Urothelium cell line (cell line): ENCODE measurements around the gene ADIRF.
A peak's percentile ranks its signal among the peaks of the same experiment; 100 is the strongest.

ENCODE experiments used
- DNase-seq: peaks from one replicate; pipeline ENCODE4 v3.0.0; 2011; ENCODE audit warnings: low spot score, mixed read lengths
- FAIRE-seq: peaks from 2 replicates; lab custom pipeline; 2011; peaks lifted over from hg19 to GRCh38; lab: Jason Lieb, UNC

Gene ADIRF

GRCh38 chr10:86960003-86960862 is 8.0 kb upstream of the ADIRF start:
- peak; percentile 76 for DNase-seq
- peak; percentile 78 for FAIRE-seq

DNA sequence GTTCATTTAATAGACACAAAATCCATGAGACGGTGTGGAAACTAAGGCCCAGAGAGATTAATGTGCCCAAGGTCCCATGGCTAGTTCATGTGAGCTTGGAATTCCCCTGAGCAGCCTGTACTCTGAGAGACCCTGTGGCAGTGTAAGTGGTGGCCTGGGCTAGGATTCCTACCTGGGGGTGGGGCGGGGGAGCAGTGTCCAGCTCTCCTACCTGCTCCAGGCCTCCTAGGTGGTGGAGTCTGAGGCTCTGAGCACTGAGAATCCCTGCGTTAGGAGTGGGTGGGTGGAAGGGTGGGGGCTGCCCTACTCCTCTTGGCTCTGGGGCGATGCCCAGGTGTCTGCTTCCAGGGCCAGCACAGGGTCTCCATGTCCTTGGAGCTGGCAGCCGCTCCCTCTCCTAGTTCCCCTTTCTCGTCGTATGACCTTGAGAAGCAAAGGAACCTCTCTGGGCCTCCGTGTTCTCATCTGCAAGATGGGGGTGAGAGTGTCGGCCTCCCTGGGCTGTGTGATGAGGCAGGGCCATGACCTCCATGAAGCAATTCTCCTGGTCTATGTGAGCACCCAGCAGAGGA is 7.3 kb upstream of the ADIRF start:
- no peak for DNase-seq
- FAIRE-seq = no peak

- DNase-seq (no peak), FAIRE-seq (peak; percentile 77)
Measured at GRCh38 chr10:86961481-86962091, 6.7 kb upstream of the ADIRF start.

GRCh38 chr10:86962136-86962980 is 5.9 kb upstream of the ADIRF start:
- DNase-seq (no peak), FAIRE-seq (no peak)

GRCh38 chr10:86962981-86963310 is 5.3 kb upstream of the ADIRF start:
- no peak for DNase-seq
- no peak for FAIRE-seq

- no peak for FAIRE-seq
- no peak for DNase-seq
Measured at GRCh38 chr10:86963341-86963919, 4.9 kb upstream of the ADIRF start.

DNA sequence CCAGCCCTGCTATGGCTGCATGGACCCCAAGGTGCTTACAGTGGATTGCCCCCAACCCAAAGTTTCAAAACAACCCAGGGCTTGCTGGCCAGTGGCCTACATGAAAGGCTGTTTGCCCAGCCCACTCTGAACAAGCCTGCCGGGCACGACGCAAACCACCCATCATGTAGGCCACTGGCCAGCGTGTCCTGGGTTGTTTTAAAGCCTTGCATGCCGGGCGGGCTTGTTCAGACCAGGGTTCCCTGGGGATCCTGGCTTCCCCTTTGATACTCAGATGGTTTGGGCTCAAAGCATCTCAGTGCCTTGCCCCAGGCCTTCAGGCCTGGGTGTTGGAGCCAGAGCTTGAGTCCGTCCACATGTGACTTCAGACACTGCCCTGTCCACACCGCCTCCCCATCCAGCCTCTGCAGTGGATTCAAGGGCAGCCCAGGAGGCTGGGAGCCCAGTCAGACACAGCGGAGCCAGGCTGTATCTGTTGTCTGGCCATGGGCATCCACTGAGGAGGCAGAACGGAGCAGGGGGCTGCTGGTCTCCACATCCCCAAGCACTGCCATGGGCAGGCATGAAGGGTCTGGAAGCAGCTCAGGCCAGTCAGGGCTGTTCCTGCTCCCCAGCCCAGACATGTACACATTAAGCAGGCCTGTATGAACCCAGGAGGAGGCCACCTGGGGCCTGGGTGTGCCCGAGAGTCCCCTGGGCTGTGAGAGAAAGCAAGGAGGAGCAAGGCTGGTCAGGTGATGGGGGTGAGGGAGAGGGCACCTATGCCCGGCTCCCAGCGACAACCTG is 4.0 kb upstream of the ADIRF start:
- FAIRE-seq (no peak), DNase-seq (no peak)

- no peak for DNase-seq
- FAIRE-seq = no peak
Measured at GRCh38 chr10:86964847-86965190, 3.5 kb upstream of the ADIRF start.

- DNase-seq (no peak), FAIRE-seq (no peak)
Measured at GRCh38 chr10:86965986-86966654, 2.2 kb upstream of the ADIRF start.

DNA sequence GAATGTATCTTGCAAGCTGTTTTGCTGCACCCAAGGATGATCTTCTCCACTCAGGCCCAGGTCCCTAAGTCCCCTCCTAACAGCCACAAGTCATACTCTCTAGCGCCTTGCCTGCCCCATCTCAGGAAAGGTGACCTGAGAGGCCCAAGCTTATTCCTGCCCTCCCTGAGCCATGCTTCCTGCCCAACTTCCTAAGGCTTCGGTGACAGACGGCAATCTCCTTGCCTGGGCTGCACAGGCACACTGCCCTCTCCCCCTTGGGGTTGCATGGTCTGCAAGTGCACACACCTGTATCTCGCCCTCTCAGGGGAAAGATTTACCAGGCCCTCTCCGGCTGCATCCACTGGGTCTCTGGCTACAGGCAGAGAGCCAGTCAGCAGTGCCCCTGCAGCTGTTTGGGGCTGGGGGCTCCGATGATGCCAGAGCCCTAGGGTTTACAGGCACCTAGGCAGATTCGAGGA is 771 bp upstream of the ADIRF start:
- no peak for DNase-seq
- FAIRE-seq = no peak

DNA sequence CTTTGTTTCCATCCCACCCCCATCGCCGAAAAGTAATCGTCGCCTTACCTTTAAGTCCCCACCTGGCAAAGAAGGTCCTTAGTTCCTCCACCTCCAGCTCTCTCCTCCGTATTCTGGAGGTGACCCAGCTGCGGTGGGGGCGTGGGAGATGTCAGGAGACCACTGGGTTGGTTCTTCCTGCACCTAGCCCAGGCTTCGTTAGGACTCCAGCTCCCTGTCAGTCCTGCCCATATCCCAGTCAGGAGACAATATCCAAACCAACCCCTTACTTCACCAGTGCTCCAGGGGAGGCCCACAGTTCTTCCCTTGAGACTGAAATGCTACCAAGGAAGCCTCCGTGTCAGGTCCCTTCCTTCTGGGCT is 693 bp downstream of the ADIRF start:
- FAIRE-seq (no peak), DNase-seq (no peak)

- DNase-seq = no peak
- no peak for FAIRE-seq
Measured at GRCh38 chr10:86969421-86970041, 1.2 kb downstream of the ADIRF start.

GRCh38 chr10:86970162-86970981 is 2.1 kb downstream of the ADIRF start:
- FAIRE-seq = no peak
- peak; percentile 76 for DNase-seq

DNA sequence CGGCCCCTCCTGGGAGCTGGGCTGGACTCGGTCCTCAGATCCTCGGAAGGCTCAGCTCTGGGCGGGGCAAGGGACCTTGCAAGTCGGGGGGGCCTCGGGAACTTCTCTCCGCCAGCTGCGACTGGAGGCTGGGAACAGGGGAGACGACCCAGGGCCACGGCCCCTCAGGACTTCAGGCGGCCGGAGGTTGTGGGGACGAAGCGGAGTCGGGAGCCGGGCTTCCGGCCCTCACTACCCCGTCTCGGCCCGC is 2.6 kb downstream of the ADIRF start:
- FAIRE-seq = no peak
- DNase-seq = no peak

- DNase-seq (peak; percentile 94), FAIRE-seq (peak; percentile 93)
Measured at GRCh38 chr10:86971232-86971991, 3.1 kb downstream of the ADIRF start.

DNA sequence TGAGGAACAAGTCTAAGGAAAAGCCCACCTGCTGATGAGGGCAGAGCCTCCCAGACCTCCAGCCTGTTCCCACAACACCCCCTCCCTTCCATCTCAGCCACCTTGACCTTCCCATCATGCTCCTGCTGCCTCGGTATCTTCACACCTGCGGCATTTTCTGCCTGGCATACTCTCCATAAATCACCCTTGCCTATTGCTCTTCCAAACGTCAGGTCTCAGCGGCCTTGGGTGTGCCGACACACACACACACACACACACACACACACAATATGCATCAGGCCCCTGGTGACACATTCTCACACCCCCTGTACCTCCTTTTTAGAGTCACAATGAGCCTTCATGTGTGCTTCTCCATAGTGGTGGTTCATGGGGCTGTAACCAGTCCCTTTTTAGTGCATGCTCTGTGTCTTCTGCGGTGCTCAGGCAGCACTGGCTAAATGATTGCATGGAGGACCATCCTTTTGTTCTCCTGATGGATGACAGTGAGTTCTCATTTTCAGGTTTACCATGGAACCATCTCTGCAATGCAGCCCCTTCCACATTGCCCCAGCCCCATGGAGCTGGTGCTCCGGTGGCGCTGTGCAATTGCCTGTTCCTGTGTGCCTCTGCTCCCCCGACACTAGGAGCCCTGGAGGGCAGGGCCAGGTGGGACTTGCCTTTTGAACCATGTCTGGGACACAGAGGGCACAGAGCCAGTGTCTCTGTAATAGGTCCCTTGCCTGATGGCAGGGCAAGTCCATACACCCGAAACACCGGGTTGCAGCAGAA is 4.5 kb downstream of the ADIRF start:
- no peak for FAIRE-seq
- DNase-seq = no peak

GRCh38 chr10:86974484-86974883 is 6.2 kb downstream of the ADIRF start:
- FAIRE-seq = no peak
- DNase-seq = no peak
